Fibroblast of villous mesenchyme (primary cell): ENCODE measurements around the gene COL4A2. TPM values are rescaled to one million over a fixed set of nuclear protein-coding genes. Genes with fewer than 3 reads are reported as not detected.

Experiments used
- DNase-seq: peaks from one replicate; pipeline ENCODE4 v3.0.0-alpha.2; 2010; ENCODE audit warnings: low read depth
- H3K4me3 ChIP-seq: 2 replicates; pipeline ENCODE4 v1.5.1; 2011; ENCODE audit warnings: low read depth, mild to moderate bottlenecking, low read length
- total RNA-seq: library from RNA; depleted of rRNA; stranded (reverse); fragments of >200 nt; gene quantifications from 2 replicates; pipeline ENCODE4 v1.2.3, GENCODE V29; 2012
- TF ChIP-seq, protein P1 (sequence below): IDR thresholded peaks from 2 replicates; pipeline ENCODE4 v1.5.1; 2012; ENCODE audit warnings: low read depth, mild to moderate bottlenecking, low read length; ENCODE audit not compliant: insufficient read depth

The COL4A2 gene
- total RNA-seq, 1 donor: 756 TPM

DNA sequence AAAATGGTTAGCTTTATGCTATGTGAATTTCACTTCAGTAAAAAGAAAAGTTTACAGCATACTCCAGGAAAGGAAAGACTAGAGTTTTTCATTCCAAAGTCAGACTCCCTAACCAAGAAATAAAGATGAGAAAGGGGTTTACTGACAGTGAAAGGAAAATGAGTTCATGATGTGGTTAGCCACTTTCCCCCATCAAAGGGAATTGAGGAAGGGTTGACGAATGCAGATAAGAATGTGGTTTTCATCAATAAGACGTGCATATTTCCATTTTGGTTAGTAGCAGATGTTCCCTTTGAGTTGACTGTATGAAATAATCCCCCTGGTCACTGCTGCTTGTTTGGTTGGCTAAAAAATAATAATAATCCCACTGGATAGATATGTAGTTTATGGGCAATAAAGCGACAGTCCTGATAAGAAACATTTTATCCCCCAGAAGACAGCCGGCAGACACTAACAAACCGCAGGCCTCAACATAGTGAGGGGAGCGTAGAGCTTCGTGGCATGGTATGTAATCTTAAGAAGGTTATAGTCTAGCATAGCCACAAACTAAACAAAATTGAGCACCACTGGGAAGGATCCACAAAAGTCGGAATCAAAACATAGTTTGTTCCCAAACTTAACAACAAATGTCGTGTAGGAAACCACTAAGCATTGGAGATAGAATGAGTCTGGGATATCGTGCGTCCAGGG is 114.8 kb downstream of the COL4A2 start:
- TF ChIP-seq, protein P1, sequence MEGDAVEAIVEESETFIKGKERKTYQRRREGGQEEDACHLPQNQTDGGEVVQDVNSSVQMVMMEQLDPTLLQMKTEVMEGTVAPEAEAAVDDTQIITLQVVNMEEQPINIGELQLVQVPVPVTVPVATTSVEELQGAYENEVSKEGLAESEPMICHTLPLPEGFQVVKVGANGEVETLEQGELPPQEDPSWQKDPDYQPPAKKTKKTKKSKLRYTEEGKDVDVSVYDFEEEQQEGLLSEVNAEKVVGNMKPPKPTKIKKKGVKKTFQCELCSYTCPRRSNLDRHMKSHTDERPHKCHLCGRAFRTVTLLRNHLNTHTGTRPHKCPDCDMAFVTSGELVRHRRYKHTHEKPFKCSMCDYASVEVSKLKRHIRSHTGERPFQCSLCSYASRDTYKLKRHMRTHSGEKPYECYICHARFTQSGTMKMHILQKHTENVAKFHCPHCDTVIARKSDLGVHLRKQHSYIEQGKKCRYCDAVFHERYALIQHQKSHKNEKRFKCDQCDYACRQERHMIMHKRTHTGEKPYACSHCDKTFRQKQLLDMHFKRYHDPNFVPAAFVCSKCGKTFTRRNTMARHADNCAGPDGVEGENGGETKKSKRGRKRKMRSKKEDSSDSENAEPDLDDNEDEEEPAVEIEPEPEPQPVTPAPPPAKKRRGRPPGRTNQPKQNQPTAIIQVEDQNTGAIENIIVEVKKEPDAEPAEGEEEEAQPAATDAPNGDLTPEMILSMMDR: no peak
- H3K4me3 ChIP-seq: no peak overlapping the region
- peak; percentile 99 for DNase-seq

- TF ChIP-seq, protein P1: no peak
Observed at GRCh38 chr13:110422913-110423688, 116.0 kb downstream of the COL4A2 start.

GRCh38 chr13:110423689-110424302 is 116.7 kb downstream of the COL4A2 start:
- no peak overlapping the region for H3K4me3 ChIP-seq
- DNase-seq: no peak
- TF ChIP-seq, protein P1: no peak

More at GRCh38 chr13:110422913-110423688, 116.0 kb downstream of the COL4A2 start:
- DNase-seq: peak; percentile 62
- H3K4me3 ChIP-seq: no peak overlapping the region

- DNase-seq: no peak
- H3K4me3 ChIP-seq: no peak overlapping the region
- TF ChIP-seq, protein P1: no peak
Observed at GRCh38 chr13:110424569-110425443, 117.7 kb downstream of the COL4A2 start.

DNA sequence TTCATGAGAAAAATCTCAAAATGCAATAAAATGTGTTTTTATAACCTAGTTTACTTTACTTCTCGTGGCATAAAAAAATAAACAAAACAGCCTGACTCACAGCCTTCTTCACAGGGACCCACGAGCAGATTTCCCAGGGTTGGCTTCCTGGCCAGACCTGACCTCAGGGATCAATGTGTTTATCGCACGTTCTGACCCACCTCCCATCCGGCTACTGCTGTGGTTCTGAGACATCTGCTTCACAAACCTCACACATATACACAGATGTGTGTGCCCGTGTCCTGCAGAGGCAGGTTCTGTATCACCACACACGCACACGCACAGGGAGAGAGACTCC is 118.3 kb downstream of the COL4A2 start:
- TF ChIP-seq, protein P1: no peak
- H3K4me3 ChIP-seq: no peak overlapping the region
- DNase-seq: peak; percentile 99

DNA sequence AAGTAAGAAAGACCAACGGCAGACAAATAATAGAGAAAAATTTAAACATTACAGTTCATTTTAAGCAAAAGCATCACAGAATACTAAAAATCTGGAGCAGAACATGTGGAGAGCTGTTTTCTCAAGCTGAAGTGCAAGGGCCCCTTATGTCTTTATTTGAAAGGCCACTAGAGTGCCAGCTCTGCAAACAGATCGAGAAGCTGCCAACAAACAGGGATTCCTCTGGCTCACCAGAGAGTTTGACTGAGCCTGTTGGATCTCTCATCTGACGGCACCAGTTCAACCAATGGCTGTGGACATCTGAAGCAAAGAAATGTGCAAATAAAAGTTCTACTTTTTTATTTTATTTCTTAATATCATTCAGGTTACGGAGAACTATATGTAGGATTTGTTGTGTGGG is 119.7 kb downstream of the COL4A2 start:
- TF ChIP-seq, protein P1: no peak
- DNase-seq: no peak
- H3K4me3 ChIP-seq: no peak overlapping the region
